HG03558 (cell line): ENCODE results near the gene SPAG6.
"Not testable (repeated sequence)": the region's sequence is repeated elsewhere in the genome, so short reads cannot be mapped to it uniquely, and the experiment has no call there.

Experiments
- ATAC-seq: cut with Tn5 transposase; IDR thresholded peaks from one replicate; pipeline ENCODE4 v1.9.1; 2021; ENCODE audit warnings: moderate number of reproducible peaks; ENCODE audit not compliant: unreplicated experiment; ENCODE audit errors: extremely low read depth

SPAG6 gene

GRCh38 chr10:22339761-22340328 is 5.5 kb upstream of the SPAG6 start:
- no peak for ATAC-seq

GRCh38 chr10:22340329-22341189 is 4.7 kb upstream of the SPAG6 start:
- no peak for ATAC-seq

GRCh38 chr10:22341190-22341925 is 3.9 kb upstream of the SPAG6 start:
- no peak for ATAC-seq

- no peak for ATAC-seq
Observed at GRCh38 chr10:22341926-22342196, 3.4 kb upstream of the SPAG6 start.

- no peak for ATAC-seq
Observed at GRCh38 chr10:22342421-22342820, 2.9 kb upstream of the SPAG6 start.

GRCh38 chr10:22343731-22344130 is 1.6 kb upstream of the SPAG6 start:
- no peak for ATAC-seq

GRCh38 chr10:22344249-22344648 is 1.0 kb upstream of the SPAG6 start:
- ATAC-seq: no peak

- ATAC-seq: no peak
Observed at GRCh38 chr10:22344781-22345300, 455 bp upstream of the SPAG6 start.

GRCh38 chr10:22346096-22346661 is 883 bp downstream of the SPAG6 start:
- ATAC-seq: no peak

- ATAC-seq: no peak
Observed at GRCh38 chr10:22349755-22350154, 4.5 kb downstream of the SPAG6 start.

GRCh38 chr10:22351131-22351703 is 5.9 kb downstream of the SPAG6 start:
- ATAC-seq: no peak

GRCh38 chr10:22356324-22356873 is 11.1 kb downstream of the SPAG6 start:
- no peak for ATAC-seq

GRCh38 chr10:22357770-22358169 is 12.5 kb downstream of the SPAG6 start:
- ATAC-seq: not testable (repeated sequence)

- no peak for ATAC-seq
Observed at GRCh38 chr10:22363305-22363704, 18.0 kb downstream of the SPAG6 start.

- no peak for ATAC-seq
Observed at GRCh38 chr10:22364407-22365140, 19.3 kb downstream of the SPAG6 start.

- ATAC-seq: no peak
Observed at GRCh38 chr10:22365233-22365632, 19.9 kb downstream of the SPAG6 start.

- no peak for ATAC-seq
Observed at GRCh38 chr10:22365644-22366434, 20.5 kb downstream of the SPAG6 start.

GRCh38 chr10:22366435-22366703 is 21.1 kb downstream of the SPAG6 start:
- no peak for ATAC-seq

GRCh38 chr10:22366771-22367170 is 21.5 kb downstream of the SPAG6 start:
- ATAC-seq: no peak
